ENCODE data around the gene BEX1. TPM values are rescaled to one million over a fixed set of nuclear protein-coding genes. Genes with fewer than 3 reads are reported as not detected.

Gene BEX1
- polyA plus RNA-seq, 1 donor (not counting 4 experiments of a cell fraction or from before 2014, with no cell fraction given): 6.4 TPM

GRCh38 chrX:103012945-103013344 lies 51.0 kb downstream of the BEX1 start:
- TF ChIP-seq CTCF (optimal IDR thresholded peaks at IDR 0.05 in 1 of 3, IDR thresholded peaks at IDR 0.05 in 1 of 3, conservative IDR thresholded peaks at IDR 0.05 in 1 of 3; ENCODE audit: extremely low read depth in 1 of 3, insufficient read depth in 2 of 3, low read length in 3 of 3): no peak
- no peak for TF ChIP-seq EZH2 (IDR thresholded peaks at IDR 0.05; ENCODE audit: low read length)

More at GRCh38 chrX:103012945-103013344, 51.0 kb downstream of the BEX1 start:
- no peaks in the 10 kb centered on the region for H3K79me2 ChIP-seq (ENCODE audit: control insufficient read depth, insufficient read depth, low read length)
- H3K4me2 ChIP-seq (ENCODE audit: control insufficient read depth, extremely low read depth, insufficient read depth, low read depth, low read length): no peak overlapping the region
- H3K4me3 ChIP-seq (ENCODE audit: control insufficient read depth in 2 of 3, extremely low read depth in 1 of 3, insufficient read depth in 2 of 3, low read depth in 1 of 3, low read length in 3 of 3): no peak overlapping the region
- H4K20me1 ChIP-seq (ENCODE audit: control insufficient read depth, extremely low read depth, insufficient read depth, low read length): no peaks in the 10 kb centered on the region
- no peaks in the 10 kb centered on the region for H3K36me3 ChIP-seq (ENCODE audit: control insufficient read depth in 2 of 2, extremely low read depth in 1 of 2, insufficient read depth in 2 of 2, low read length in 2 of 2)
- DNase-seq (ENCODE audit: low read depth, low spot score) (no peak), FAIRE-seq (no peak)
- H3K9me1 ChIP-seq (ENCODE audit: control insufficient read depth, extremely low read depth, insufficient read depth, low read length): no peaks in the 10 kb centered on the region
- H3K27me3 ChIP-seq (ENCODE audit: control insufficient read depth, extremely low read depth, insufficient read depth, low read length): peaks cover 3% of the 10 kb centered on the region
- H3K4me1 ChIP-seq (ENCODE audit: control insufficient read depth, extremely low read depth, insufficient read depth, low read length): no peaks in the 10 kb centered on the region
- no peak overlapping the region for H3K9ac ChIP-seq (ENCODE audit: control insufficient read depth, extremely low read depth, insufficient read depth, low read length)
- no peaks in the 10 kb centered on the region for H3K9me3 ChIP-seq (ENCODE audit: control insufficient read depth, low read depth, low read length)
- dilution Hi-C loops (cut with MboI; ENCODE audit: extremely low pct_ligation_motif_present, low sequenced_read_pairs): no loop called here
- H2AFZ ChIP-seq (ENCODE audit: control insufficient read depth, low read length): no peak overlapping the region
- H3K27ac ChIP-seq (ENCODE audit: control insufficient read depth, insufficient read depth, low read length): no peak overlapping the region

Other genes starting within 250 kb of the BEX1 start
- gene RAB40AL, start 126.9 kb downstream of the BEX1 start, polyA plus RNA-seq: 0.07 to 0.09 TPM in 2 of 3 replicates, not detected in the other
- 0.29 to 0.82 TPM (median 0.37 TPM) in 3 replicates for gene NXF3, start 29.0 kb upstream of the BEX1 start, polyA plus RNA-seq
- 11.8 to 20.0 TPM (median 14.3 TPM) in 3 replicates for gene BEX4, start 150.9 kb upstream of the BEX1 start, polyA plus RNA-seq
- gene TCEAL8, start 191.0 kb upstream of the BEX1 start, polyA plus RNA-seq: 45.6 to 84.7 TPM (median 53.6 TPM) in 3 replicates
- not detected in 3 replicates for gene TCEAL5, start 212.6 kb upstream of the BEX1 start, polyA plus RNA-seq
- gene BEX2, start 246.8 kb upstream of the BEX1 start, polyA plus RNA-seq: 4.5 to 6.5 TPM (median 5.9 TPM) in 3 replicates

Measured in keratinocyte (primary cell).